ENCODE results near the gene NETO2. TPM values are rescaled to one million over a fixed set of nuclear protein-coding genes. Genes with fewer than 3 reads are reported as not detected.

The NETO2 gene
- total RNA-seq, 1 experiment from 2014 or later = 28.6 TPM

GRCh38 chr16:47180073-47180472 lies 36.3 kb upstream of the NETO2 start:
- no peaks in the 10 kb centered on the region for H3K4me1 ChIP-seq (ENCODE audit: insufficient read depth, low read length)
- no peak overlapping the region for H2AFZ ChIP-seq (ENCODE audit: low read length)
- Mint-ChIP-seq H3K4me3 (no peak overlapping the region), H3K4me1 (no peaks in the 10 kb centered on the region), H3K27me3 (ENCODE audit: low read depth) (no peaks in the 10 kb centered on the region; the same call in 1 of the 2 replicates), H3K36me3 (ENCODE audit: insufficient read depth in 1 of 3, low read depth in 3 of 3) (peaks cover 25 to 32% (median 32%) of the 10 kb centered on the region in 3 experiments), H3K27ac (no peak overlapping the region), H3K9me3 (peaks cover 33 to 36% of the 10 kb centered on the region in 2 experiments)
- H2BK20ac ChIP-seq (ENCODE audit: low read depth, low read length, poor library complexity, severe bottlenecking) = no peak overlapping the region
- H3K4ac ChIP-seq (ENCODE audit: low read depth, low read length) = no peak overlapping the region
- TF ChIP-seq CTCF (conservative IDR thresholded peaks at IDR 0.05) = no peak
- H3K27me3 ChIP-seq (ENCODE audit: insufficient read depth, low read length) = no peaks in the 10 kb centered on the region
- H3K79me2 ChIP-seq (ENCODE audit: insufficient read depth, low read length) = no peaks in the 10 kb centered on the region
- H3K27ac ChIP-seq (ENCODE audit: insufficient read length, low read depth, low read length) = no peak overlapping the region
- no peak overlapping the region for H3K14ac ChIP-seq (ENCODE audit: insufficient read depth, low read length)
- no peak overlapping the region for H3K4me2 ChIP-seq (ENCODE audit: insufficient read depth, insufficient read length, low read length)
- no peak overlapping the region for H3K56ac ChIP-seq (ENCODE audit: insufficient read length, low read depth, low read length)
- no peak for DNase-seq
- no peaks in the 10 kb centered on the region for H3K79me1 ChIP-seq (ENCODE audit: insufficient read depth, low read depth, low read length, poor library complexity, severe bottlenecking)
- H2AK5ac ChIP-seq (ENCODE audit: insufficient read length, low read length) = no peak overlapping the region
- H2BK5ac ChIP-seq (ENCODE audit: insufficient read length, low read length) = no peak overlapping the region
- no peak overlapping the region for H3K9ac ChIP-seq (ENCODE audit: extremely low read depth, insufficient read length, low read length)
- no peak overlapping the region for H4K5ac ChIP-seq (ENCODE audit: insufficient read length, low read depth, low read length)
- H4K8ac ChIP-seq (replicated peaks; ENCODE audit: insufficient read length, low read depth, low read length) = no peak overlapping the region
- H3K9me3 ChIP-seq (ENCODE audit: control insufficient read depth, low read depth, low read length) = no peaks in the 10 kb centered on the region
- no peak overlapping the region for H3K18ac ChIP-seq (ENCODE audit: insufficient read length, low read depth, low read length)
- no peak overlapping the region for H2BK12ac ChIP-seq (ENCODE audit: insufficient read length, low read depth, low read length)
- no peak overlapping the region for H2BK120ac ChIP-seq (ENCODE audit: low read depth, low read length, poor library complexity, severe bottlenecking)
- no peaks in the 10 kb centered on the region for H4K20me1 ChIP-seq (ENCODE audit: control insufficient read depth, insufficient read depth, insufficient read length)
- H3T11ph ChIP-seq (ENCODE audit: low read length) = no peak overlapping the region
- no CpG with 5 or more reads among the region's 8 CpGs for WGBS (ENCODE audit: extremely low coverage, insufficient read length, low lambda C conversion rate)
- no peaks in the 10 kb centered on the region for H3K23me2 ChIP-seq (ENCODE audit: insufficient read length, low read depth, low read length, poor library complexity, severe bottlenecking)
- no peak overlapping the region for H2BK15ac ChIP-seq (ENCODE audit: low read depth, low read length)
- H3K23ac ChIP-seq (ENCODE audit: insufficient read length, low read depth, low read length) = no peak overlapping the region
- H4K91ac ChIP-seq (ENCODE audit: insufficient read length, low read depth, low read length) = no peak overlapping the region

All from H9 (cell line).